Activated CD4-positive, alpha-beta T cell treated with anti-CD3 and anti-CD28 coated beads for 24 hours (primary cell): ENCODE data around the gene VWC2.

ENCODE experiments used
- DNase-seq, 2 donors: peaks; one replicate each; pipeline ENCODE4 v3.0.0-alpha.2; 2020; ENCODE audit warnings: low read depth in 2 of 2

The VWC2 gene

GRCh38 chr7:49937608-49938007, 164.2 kb downstream of the VWC2 start:
- no peak for DNase-seq
